OCI-LY1 (cell line): Measurements from ENCODE around the gene DCUN1D4.

Experiments used
- H2AFZ ChIP-seq: fragments of 200-600 bp; sonication (generic), shearing (Covaris generic); 2 replicates; pipeline ENCODE4 v1.6.0; 2014; ENCODE audit warnings: antibody characterized with exemption, mild to moderate bottlenecking, low read length
- H3F3A ChIP-seq: fragments of 200-600 bp; sonication (generic), shearing (Covaris generic); 2 replicates; pipeline ENCODE4 v1.6.0; 2014; ENCODE audit warnings: mild to moderate bottlenecking, antibody characterized with exemption, low read length, moderate library complexity; ENCODE audit not compliant: insufficient read depth
- H3K27ac ChIP-seq: fragments of 200-600 bp; sonication (generic); 2 replicates; pipeline ENCODE4 v1.5.1; 2014; ENCODE audit warnings: low read length, mixed run types, mild to moderate bottlenecking, low read depth; ENCODE audit not compliant: poor library complexity, severe bottlenecking
- H3K27me3 ChIP-seq: fragments of 200-600 bp; sonication (generic); 2 replicates; pipeline ENCODE4 v1.6.0; 2014; ENCODE audit warnings: antibody characterized with exemption, mild to moderate bottlenecking, low read length, moderate library complexity; ENCODE audit not compliant: insufficient read depth
- H3K36me3 ChIP-seq: fragments of 200-600 bp; sonication (generic); 2 replicates; pipeline ENCODE4 v1.6.1; 2014; ENCODE audit warnings: mild to moderate bottlenecking, antibody characterized with exemption, low read length, moderate library complexity, mixed read lengths; ENCODE audit not compliant: insufficient read depth
- H3K4me1 ChIP-seq: fragments of 200-600 bp; sonication (generic); 2 replicates; pipeline ENCODE4 v1.5.1; 2014; ENCODE audit warnings: mild to moderate bottlenecking, low read length, moderate library complexity; ENCODE audit not compliant: insufficient read depth, severe bottlenecking
- H3K4me2 ChIP-seq: fragments of 200-600 bp; sonication (generic), shearing (Covaris generic); 2 replicates; pipeline ENCODE4 v1.6.1; 2014; ENCODE audit warnings: low read length
- H3K4me3 ChIP-seq: fragments of 200-600 bp; sonication (generic); 2 replicates; pipeline ENCODE4 v1.5.1; 2014; ENCODE audit warnings: low read length, low read depth, mild to moderate bottlenecking, mixed read lengths; ENCODE audit not compliant: poor library complexity, severe bottlenecking
- H3K79me2 ChIP-seq: fragments of 200-600 bp; shearing (Covaris generic); 2 replicates; pipeline ENCODE4 v1.6.1; 2016; ENCODE audit warnings: mixed run types, low read length, mixed read lengths; ENCODE audit not compliant: insufficient read depth
- H3K9ac ChIP-seq: fragments of 200-600 bp; sonication (generic), shearing (Covaris generic); 2 replicates; pipeline ENCODE4 v1.6.1; 2014; ENCODE audit warnings: mild to moderate bottlenecking, low read length, mixed read lengths
- H3K9me2 ChIP-seq: fragments of 200-600 bp; sonication (generic), shearing (Covaris generic); 2 replicates; pipeline ENCODE4 v1.6.1; 2014; ENCODE audit warnings: low read depth, mild to moderate bottlenecking, low read length, mixed read lengths
- H3K9me3 ChIP-seq: fragments of 200-600 bp; shearing (Covaris generic); 2 replicates; pipeline ENCODE4 v1.6.1; 2014; ENCODE audit warnings: low read length, mixed read lengths
- H4K20me1 ChIP-seq: fragments of 200-600 bp; sonication (generic), shearing (Covaris generic); 2 replicates; pipeline ENCODE4 v1.6.0; 2016; ENCODE audit warnings: mild to moderate bottlenecking, low read length; ENCODE audit not compliant: insufficient read depth
- EZH2 ChIP-seq: fragments of 200-600 bp; sonication (generic), shearing (Covaris generic); IDR thresholded peaks from 2 replicates; pipeline ENCODE4 v1.8.0; 2017; ENCODE audit warnings: borderline replicate concordance, mixed run types, mild to moderate bottlenecking, antibody characterized with exemption, low read length, moderate library complexity, mixed read lengths
- TF ChIP-seq, protein P1 (sequence below): fragments of 200-600 bp; sonication (generic), shearing (Covaris generic); IDR thresholded peaks from 2 replicates; pipeline ENCODE4 v1.5.1; 2017; ENCODE audit warnings: mild to moderate bottlenecking, antibody characterized with exemption, low read length, moderate library complexity, mixed read lengths

The DCUN1D4 gene

DNA sequence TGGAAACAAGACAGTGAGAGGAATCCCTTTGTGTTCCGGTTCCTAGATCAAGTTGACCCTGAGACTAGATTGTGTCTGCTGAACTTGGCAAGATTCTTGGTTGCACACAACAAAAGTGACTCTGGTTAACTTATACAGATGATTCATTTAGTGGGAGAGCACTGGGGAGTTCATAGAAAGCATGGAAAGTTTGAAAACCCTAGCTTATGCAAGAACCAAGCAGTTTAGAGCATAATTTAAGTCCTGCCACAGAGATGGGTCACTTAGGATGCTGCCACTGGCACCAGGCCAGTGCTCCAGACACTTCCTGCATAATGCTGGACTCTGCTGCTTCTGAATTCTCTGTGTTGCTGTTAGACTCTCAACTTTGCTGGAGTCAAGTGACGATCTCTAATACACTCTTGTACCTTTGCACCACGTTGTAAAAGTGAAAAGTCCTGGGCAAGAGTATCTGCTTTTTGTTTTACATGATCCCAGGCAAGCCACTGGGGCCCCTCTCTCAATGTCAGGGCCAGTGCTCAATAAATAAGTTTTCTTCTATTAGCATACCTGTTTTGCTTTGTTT, 12.7 kb upstream of the DCUN1D4 start:
- no peaks in the 10 kb centered on the region for H3K4me1 ChIP-seq
- no peak overlapping the region for H3K27ac ChIP-seq
- H3K9me3 ChIP-seq: no peaks in the 10 kb centered on the region
- H3K27me3 ChIP-seq: no peaks in the 10 kb centered on the region
- H3K9me2 ChIP-seq: no peaks in the 10 kb centered on the region
- H3K36me3 ChIP-seq: no peaks in the 10 kb centered on the region
- no peak overlapping the region for H2AFZ ChIP-seq
- H3K9ac ChIP-seq: no peak overlapping the region
- TF ChIP-seq EZH2: no peak
- TF ChIP-seq, protein P1, sequence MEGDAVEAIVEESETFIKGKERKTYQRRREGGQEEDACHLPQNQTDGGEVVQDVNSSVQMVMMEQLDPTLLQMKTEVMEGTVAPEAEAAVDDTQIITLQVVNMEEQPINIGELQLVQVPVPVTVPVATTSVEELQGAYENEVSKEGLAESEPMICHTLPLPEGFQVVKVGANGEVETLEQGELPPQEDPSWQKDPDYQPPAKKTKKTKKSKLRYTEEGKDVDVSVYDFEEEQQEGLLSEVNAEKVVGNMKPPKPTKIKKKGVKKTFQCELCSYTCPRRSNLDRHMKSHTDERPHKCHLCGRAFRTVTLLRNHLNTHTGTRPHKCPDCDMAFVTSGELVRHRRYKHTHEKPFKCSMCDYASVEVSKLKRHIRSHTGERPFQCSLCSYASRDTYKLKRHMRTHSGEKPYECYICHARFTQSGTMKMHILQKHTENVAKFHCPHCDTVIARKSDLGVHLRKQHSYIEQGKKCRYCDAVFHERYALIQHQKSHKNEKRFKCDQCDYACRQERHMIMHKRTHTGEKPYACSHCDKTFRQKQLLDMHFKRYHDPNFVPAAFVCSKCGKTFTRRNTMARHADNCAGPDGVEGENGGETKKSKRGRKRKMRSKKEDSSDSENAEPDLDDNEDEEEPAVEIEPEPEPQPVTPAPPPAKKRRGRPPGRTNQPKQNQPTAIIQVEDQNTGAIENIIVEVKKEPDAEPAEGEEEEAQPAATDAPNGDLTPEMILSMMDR: no peak
- H3K4me2 ChIP-seq: no peak overlapping the region
- H3F3A ChIP-seq: no peaks in the 10 kb centered on the region
- H3K79me2 ChIP-seq: no peaks in the 10 kb centered on the region
- no peak overlapping the region for H3K4me3 ChIP-seq
- H4K20me1 ChIP-seq: no peaks in the 10 kb centered on the region

DNA sequence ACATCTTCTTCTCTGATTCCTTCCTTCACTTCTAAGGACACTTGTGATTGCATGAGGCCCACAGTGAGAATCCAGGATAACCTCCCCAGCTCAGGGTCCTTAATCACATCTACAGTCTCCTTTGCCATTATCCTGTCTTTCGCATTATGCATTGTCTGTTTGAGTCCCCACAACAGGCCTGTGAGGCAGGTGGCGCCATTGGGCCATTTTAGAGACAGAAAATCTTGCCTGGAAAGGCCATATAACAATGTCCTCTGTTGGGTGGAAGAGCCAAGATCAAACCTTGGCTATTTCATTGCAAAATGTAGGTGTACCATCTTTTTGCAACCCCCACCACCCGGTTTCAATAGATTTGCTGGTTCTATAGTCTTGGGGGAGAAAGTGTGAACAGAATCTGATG, 11.8 kb upstream of the DCUN1D4 start:
- no peaks in the 10 kb centered on the region for H3F3A ChIP-seq

DNA sequence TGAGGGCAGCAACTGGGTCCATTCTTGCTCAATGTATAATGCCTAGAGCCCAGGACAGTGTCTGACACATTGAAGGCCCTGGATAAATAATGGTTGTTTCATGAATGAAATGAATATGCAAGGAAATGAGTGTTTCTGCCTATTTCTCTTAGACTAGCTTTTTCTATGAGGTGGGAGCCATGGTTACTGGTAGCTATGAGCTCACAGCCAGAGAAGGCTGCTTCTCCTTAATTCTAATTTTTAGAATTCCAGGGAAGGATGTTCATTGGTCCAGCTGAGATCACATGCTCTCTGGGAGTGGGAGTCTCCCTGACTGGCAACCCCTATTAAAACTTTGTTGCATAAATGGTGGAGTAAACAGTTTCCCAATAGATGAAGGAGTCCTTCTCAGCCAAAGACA, 9.7 kb upstream of the DCUN1D4 start:
- H3F3A ChIP-seq: no peaks in the 10 kb centered on the region
- TF ChIP-seq, protein P1: no peak
- no peak for TF ChIP-seq EZH2

More for the DNA sequence above, 11.8 kb upstream of the DCUN1D4 start:
- Histone ChIP-seq H3K4me2 (no peak overlapping the region), H3K27ac (no peak overlapping the region), H3K36me3 (no peaks in the 10 kb centered on the region), H3K4me1 (no peaks in the 10 kb centered on the region), H3K4me3 (no peak overlapping the region), H3K9ac (no peak overlapping the region), H3K27me3 (no peaks in the 10 kb centered on the region), H4K20me1 (no peaks in the 10 kb centered on the region), H2AFZ (no peak overlapping the region), H3K79me2 (no peaks in the 10 kb centered on the region), H3K9me3 (no peaks in the 10 kb centered on the region), H3K9me2 (no peaks in the 10 kb centered on the region)
- TF ChIP-seq, protein P1: peak; percentile 86
- no peak for TF ChIP-seq EZH2

More for the DNA sequence above, 9.7 kb upstream of the DCUN1D4 start:
- Histone ChIP-seq H2AFZ (no peak overlapping the region), H3K4me3 (no peak overlapping the region), H3K27ac (no peak overlapping the region), H3K79me2 (no peaks in the 10 kb centered on the region), H3K9ac (no peak overlapping the region), H3K27me3 (no peaks in the 10 kb centered on the region), H3K4me1 (no peaks in the 10 kb centered on the region), H3K4me2 (no peak overlapping the region), H4K20me1 (no peaks in the 10 kb centered on the region), H3K9me2 (no peaks in the 10 kb centered on the region), H3K36me3 (no peaks in the 10 kb centered on the region), H3K9me3 (no peaks in the 10 kb centered on the region)
